Measurements from ENCODE around the gene KASH5.

Gene KASH5

DNA sequence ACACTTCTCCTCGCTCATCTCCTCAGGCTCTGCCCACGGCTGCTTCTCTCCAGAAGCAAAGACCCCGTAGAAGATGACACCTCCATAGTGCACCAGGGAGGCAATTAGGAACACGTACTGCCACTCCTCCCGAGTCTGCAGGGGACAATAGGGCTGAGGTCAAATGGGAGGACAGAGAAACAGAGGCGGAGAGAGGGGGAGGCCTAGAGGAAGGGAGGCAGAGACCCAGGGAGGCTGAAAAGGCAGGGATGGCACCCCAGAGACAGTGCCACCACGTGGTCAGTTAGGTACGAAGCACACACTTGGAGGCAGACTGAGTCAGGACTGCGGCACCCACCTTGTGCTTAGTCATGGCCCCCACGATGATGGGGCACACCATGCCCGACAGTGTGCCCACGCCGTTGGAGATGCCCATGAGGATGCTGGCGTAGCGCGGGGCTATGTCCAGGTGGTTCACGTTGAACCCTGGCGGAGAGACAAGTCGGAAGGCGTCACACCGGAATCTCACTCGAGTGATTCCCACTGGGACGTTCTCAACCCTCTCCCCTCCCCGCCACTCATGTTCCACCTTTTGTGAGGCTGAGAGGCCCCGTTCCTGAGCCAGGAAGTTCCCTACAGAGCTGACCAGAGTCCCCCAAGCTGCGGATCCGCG lies 42.8 kb downstream of the KASH5 start:
- Mint-ChIP-seq H3K4me1 (peaks cover 39% of the 10 kb centered on the region), H3K27me3 (peaks cover 93% of the 10 kb centered on the region), H3K27ac (no peak overlapping the region), H3K4me3 (no peak overlapping the region), H3K9me3 (no peaks in the 10 kb centered on the region), H3K36me3 (ENCODE audit: low read depth) (no peaks in the 10 kb centered on the region)
- ATAC-seq (no peak), DNase-seq (no peak)

- no peak overlapping the region for H3K27ac Mint-ChIP-seq
- DNase-seq (no peak), ATAC-seq (no peak)
- no peaks in the 10 kb centered on the region for H3K9me3 Mint-ChIP-seq
- H3K4me1 Mint-ChIP-seq, result peaks cover 43% of the 10 kb centered on the region
- H3K27me3 Mint-ChIP-seq, result peaks cover 93% of the 10 kb centered on the region
- H3K4me3 Mint-ChIP-seq, result no peak overlapping the region
- no peaks in the 10 kb centered on the region for H3K36me3 Mint-ChIP-seq (ENCODE audit: low read depth)
These were observed 43.3 kb downstream of the KASH5 start for GRCh38 chr19:49431330-49431749.

DNA sequence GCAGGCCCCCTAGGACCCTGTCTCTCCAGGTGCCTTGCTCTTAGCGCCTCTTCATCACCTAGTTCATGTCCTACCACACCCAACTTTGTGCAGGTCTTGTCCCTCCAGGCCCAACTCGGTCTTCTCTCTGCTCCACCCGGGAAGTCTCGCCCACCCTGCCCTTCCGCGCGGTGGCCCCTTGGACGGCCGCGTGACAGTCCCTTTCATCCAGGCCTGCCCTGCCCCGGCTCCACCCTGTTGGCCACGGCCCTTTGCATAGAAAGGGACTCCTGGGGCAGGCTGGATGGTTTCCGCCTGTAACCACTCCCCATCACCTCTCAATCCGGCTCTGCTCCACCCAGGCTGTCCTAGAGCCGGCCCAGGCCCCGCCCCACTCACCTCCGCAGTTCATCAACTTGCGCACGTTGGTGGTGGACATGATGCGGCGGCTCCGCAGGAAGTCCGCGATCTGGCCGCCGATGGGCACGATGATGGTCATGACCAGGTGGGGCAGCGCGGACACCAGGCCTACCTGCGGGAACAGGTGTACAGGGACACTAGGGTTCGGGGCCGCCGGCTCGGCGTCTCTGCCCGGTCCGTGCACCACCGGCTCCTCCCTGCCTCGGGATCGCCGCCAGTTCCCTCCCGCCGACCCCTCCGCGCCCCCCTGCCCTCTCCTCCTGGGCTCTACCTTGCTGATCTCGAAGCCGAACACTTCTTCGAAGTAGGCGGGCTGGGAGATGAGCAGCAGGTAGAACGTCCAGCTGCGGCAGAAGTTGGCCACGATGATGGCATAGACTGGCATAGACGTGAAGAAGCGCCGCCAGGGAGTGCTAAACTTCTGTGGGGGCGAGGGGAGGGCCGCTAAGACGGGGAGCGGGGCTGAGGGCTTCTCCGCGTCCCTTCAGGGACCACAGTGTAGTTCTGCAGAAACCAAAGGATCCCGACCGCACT lies 44.4 kb downstream of the KASH5 start:
- H3K27me3 Mint-ChIP-seq, result peaks cover 92% of the 10 kb centered on the region
- no peak for DNase-seq
- no peak for ATAC-seq
- H3K27ac Mint-ChIP-seq, result no peak overlapping the region
- no peaks in the 10 kb centered on the region for H3K36me3 Mint-ChIP-seq (ENCODE audit: low read depth)
- no peak overlapping the region for H3K4me3 Mint-ChIP-seq
- peaks cover 39% of the 10 kb centered on the region for H3K4me1 Mint-ChIP-seq
- no peaks in the 10 kb centered on the region for H3K9me3 Mint-ChIP-seq

DNA sequence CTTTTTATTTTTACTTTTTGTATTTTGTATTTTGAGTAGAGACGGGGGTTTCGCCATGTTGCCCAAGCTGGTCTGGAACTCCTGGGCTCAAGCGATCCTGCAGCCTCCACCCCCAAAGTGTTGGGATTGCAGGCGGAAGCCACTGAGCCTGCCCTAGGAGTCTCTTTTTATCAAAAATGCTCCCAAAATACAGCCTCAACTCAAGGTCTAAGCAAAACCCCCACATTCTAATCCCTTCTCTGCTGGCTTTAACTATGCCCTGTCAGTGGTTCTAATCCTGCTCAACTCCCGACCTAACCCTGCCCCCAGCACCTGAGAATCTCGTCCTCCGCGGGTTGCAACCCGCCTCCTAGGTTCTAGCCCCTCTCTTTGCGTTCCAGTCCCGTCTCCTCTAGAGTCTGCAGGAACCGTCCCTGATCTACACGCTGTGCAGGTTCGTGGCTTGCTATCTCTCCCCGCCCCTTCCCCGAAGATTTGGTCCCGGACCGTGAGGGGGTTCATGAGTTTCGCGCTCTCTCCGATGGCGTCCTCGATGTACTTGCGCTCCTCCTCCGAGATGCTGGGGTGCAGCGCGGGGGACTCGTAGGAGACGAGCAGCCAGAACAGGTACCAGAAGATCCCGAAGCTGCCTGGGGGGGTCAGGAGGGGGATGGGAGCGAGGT lies 45.3 kb downstream of the KASH5 start:
- no peak for DNase-seq
- no peak overlapping the region for H3K4me3 Mint-ChIP-seq
- no peak for ATAC-seq
- no peaks in the 10 kb centered on the region for H3K9me3 Mint-ChIP-seq
- no peak overlapping the region for H3K27ac Mint-ChIP-seq
- H3K36me3 Mint-ChIP-seq (ENCODE audit: low read depth), result no peaks in the 10 kb centered on the region
- H3K27me3 Mint-ChIP-seq, result peaks cover 94% of the 10 kb centered on the region
- H3K4me1 Mint-ChIP-seq, result peaks cover 32% of the 10 kb centered on the region

DNA sequence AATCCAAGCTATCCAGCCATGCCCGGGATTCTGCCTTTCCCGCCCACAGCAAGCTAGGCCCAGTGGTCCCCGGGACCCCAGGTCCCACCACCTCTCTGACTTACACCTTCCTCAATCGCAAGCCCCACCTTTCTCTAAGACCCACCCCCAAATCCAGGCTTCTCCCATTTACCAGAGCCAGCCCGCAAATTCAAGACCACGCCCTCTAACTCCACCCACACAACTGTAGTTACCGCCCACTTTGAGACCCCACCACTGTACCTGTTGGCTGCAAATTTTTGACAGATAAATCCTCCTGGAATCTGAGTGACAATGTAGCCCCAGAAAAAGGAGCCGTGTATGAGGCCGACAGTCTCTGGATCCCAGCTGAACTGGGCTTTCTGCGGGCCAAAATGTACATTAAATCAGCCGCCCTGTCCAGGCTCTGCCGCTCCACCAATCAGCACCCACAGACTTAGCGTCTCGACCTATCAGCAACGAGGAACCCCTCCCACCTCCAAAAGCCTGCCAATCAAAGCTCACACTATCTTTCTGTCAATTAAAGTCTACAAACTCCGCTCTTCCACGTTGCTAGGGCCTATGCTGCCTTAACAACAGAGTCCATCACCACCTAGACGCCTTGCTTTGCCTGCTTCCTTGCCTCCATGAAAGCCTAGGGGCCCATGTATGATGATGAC lies 47.0 kb downstream of the KASH5 start:
- Mint-ChIP-seq H3K36me3 (ENCODE audit: low read depth) (no peaks in the 10 kb centered on the region), H3K27me3 (peaks cover 96% of the 10 kb centered on the region), H3K4me3 (no peak overlapping the region), H3K9me3 (no peaks in the 10 kb centered on the region), H3K4me1 (peaks cover 26% of the 10 kb centered on the region), H3K27ac (no peak overlapping the region)
- DNase-seq (no peak), ATAC-seq (no peak)

GRCh38 chr19:49435670-49436069 lies 47.6 kb downstream of the KASH5 start:
- Mint-ChIP-seq H3K9me3 (no peaks in the 10 kb centered on the region), H3K27ac (no peak overlapping the region), H3K4me3 (no peak overlapping the region), H3K27me3 (peaks cover 97% of the 10 kb centered on the region), H3K4me1 (peaks cover 25% of the 10 kb centered on the region), H3K36me3 (ENCODE audit: low read depth) (no peaks in the 10 kb centered on the region)
- no peak for ATAC-seq
- DNase-seq, result no peak

GRCh38 chr19:49436381-49437017 lies 48.5 kb downstream of the KASH5 start:
- peak overlapping the region; percentile 34 for H3K27ac Mint-ChIP-seq
- no peaks in the 10 kb centered on the region for H3K9me3 Mint-ChIP-seq
- peaks cover 26% of the 10 kb centered on the region for H3K4me1 Mint-ChIP-seq
- H3K36me3 Mint-ChIP-seq (ENCODE audit: low read depth), result no peaks in the 10 kb centered on the region
- peaks cover 94% of the 10 kb centered on the region for H3K27me3 Mint-ChIP-seq
- H3K4me3 Mint-ChIP-seq, result no peak overlapping the region
- ATAC-seq (no peak), DNase-seq (peak; percentile 80)

- no peak for ATAC-seq
- peaks cover 30% of the 10 kb centered on the region for H3K4me1 Mint-ChIP-seq
- no peak overlapping the region for H3K27ac Mint-ChIP-seq
- no peak for DNase-seq
- no peak overlapping the region for H3K4me3 Mint-ChIP-seq
- H3K9me3 Mint-ChIP-seq, result no peaks in the 10 kb centered on the region
- peaks cover 94% of the 10 kb centered on the region for H3K27me3 Mint-ChIP-seq
- no peaks in the 10 kb centered on the region for H3K36me3 Mint-ChIP-seq (ENCODE audit: low read depth)
These were observed 49.2 kb downstream of the KASH5 start for GRCh38 chr19:49437231-49437630.

DNA sequence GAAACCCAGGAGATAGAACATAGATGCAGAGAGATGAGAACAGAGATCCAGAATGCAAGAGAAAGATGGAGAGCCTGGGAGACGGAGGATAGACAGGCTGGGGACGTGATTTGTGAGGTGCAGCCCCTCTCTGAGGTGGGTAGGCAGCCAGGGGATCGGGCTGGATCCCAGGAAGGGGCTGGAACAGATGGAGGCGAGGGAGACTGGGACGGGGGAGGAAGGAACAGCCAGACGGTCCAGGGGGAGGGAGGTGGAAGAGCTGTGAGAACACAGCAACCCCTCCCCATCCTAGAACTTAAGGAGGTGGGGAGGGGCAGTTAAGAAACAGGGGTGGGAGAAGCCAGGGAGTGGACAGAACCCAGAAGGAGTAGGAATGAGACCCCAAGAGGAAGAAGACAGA lies 50.2 kb downstream of the KASH5 start:
- H3K9me3 Mint-ChIP-seq, result no peaks in the 10 kb centered on the region
- no peak overlapping the region for H3K27ac Mint-ChIP-seq
- no peak overlapping the region for H3K4me3 Mint-ChIP-seq
- peaks cover 27% of the 10 kb centered on the region for H3K4me1 Mint-ChIP-seq
- DNase-seq (no peak), ATAC-seq (no peak)
- peaks cover 90% of the 10 kb centered on the region for H3K27me3 Mint-ChIP-seq
- no peaks in the 10 kb centered on the region for H3K36me3 Mint-ChIP-seq (ENCODE audit: low read depth)

DNA sequence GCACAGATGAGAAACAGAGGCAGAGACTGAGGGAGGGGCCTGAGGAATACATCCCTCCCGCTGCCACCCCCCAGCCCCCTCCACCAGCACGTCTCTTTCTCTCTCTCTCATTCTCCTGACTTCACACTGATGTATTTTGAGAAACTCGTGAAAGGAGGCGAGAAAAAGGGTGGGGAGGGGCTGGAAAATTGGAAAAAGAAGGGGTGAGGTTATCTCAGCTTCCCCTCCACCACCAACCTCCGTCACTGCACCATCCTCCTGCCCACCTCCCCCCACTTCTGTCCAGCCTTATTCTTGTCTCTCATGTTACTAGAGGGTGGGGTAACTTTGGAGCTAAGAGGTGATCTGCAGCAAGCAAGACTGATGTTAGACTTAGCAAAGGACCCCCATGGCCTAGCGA lies 51.8 kb downstream of the KASH5 start:
- no peaks in the 10 kb centered on the region for H3K36me3 Mint-ChIP-seq (ENCODE audit: low read depth)
- ATAC-seq (no peak), DNase-seq (no peak)
- H3K27ac Mint-ChIP-seq, result no peak overlapping the region
- H3K27me3 Mint-ChIP-seq, result peaks cover 76% of the 10 kb centered on the region
- H3K4me1 Mint-ChIP-seq, result peaks cover 32% of the 10 kb centered on the region
- no peak overlapping the region for H3K4me3 Mint-ChIP-seq
- no peaks in the 10 kb centered on the region for H3K9me3 Mint-ChIP-seq

GRCh38 chr19:49440439-49441209 lies 52.6 kb downstream of the KASH5 start:
- Mint-ChIP-seq H3K27ac (no peak overlapping the region), H3K9me3 (no peaks in the 10 kb centered on the region), H3K4me3 (no peak overlapping the region), H3K4me1 (peaks cover 36% of the 10 kb centered on the region), H3K36me3 (ENCODE audit: low read depth) (no peaks in the 10 kb centered on the region), H3K27me3 (peaks cover 68% of the 10 kb centered on the region)
- no peak for DNase-seq
- no peak for ATAC-seq

- Mint-ChIP-seq H3K9me3 (no peaks in the 10 kb centered on the region), H3K27ac (no peak within 1 kb of the TSS), H3K36me3 (ENCODE audit: low read depth) (peaks cover 2% of the 10 kb centered on the region), H3K4me3 (peak within 1 kb of the TSS; percentile 76), H3K4me1 (peaks cover 30% of the 10 kb centered on the region), H3K27me3 (peaks cover 60% of the 10 kb centered on the region)
- ATAC-seq (no peak), DNase-seq (peak; percentile 62)
These were observed 53.3 kb downstream of the KASH5 start, which contains the start of gene SLC17A7 for GRCh38 chr19:49441210-49441959. SLC17A7 (minus strand) TSS chr19:49441527; CDS start chr19:49441379, 148 bp downstream.

GRCh38 chr19:49441960-49442350 lies 53.9 kb downstream of the KASH5 start:
- Mint-ChIP-seq H3K4me3 (peak overlapping the region; percentile 76), H3K4me1 (peaks cover 26% of the 10 kb centered on the region), H3K9me3 (no peaks in the 10 kb centered on the region), H3K27ac (no peak overlapping the region), H3K27me3 (peaks cover 55% of the 10 kb centered on the region), H3K36me3 (ENCODE audit: low read depth) (peaks cover 7% of the 10 kb centered on the region)
- ATAC-seq (no peak), DNase-seq (no peak)

All from activated naive CD8-positive, alpha-beta T cell treated with anti-CD3 and anti-CD28 coated beads, Interleukin-2, amount 50 U/mL, for 24 hours (primary cell).